Limb (tissue), 2 donors: Measurements from ENCODE around the gene ST7L.
A peak's percentile ranks its signal among the peaks of the same experiment; 100 is the strongest.

Experiments
- DNase-seq, 2 donors: peaks; one replicate each; pipeline ENCODE4 v3.0.0-alpha.2; 2016; ENCODE audit errors: extremely low spot score in 2 of 2

The ST7L gene

GRCh38 chr1:112619518-112620376 is 806 bp upstream of the ST7L start, which contains the start of gene CAPZA1:
Gene CAPZA1 (plus strand): TSS chr1:112619832. CDS start chr1:112619845, 13 bp downstream.
- peak; percentile 93 to 94 for DNase-seq

DNA sequence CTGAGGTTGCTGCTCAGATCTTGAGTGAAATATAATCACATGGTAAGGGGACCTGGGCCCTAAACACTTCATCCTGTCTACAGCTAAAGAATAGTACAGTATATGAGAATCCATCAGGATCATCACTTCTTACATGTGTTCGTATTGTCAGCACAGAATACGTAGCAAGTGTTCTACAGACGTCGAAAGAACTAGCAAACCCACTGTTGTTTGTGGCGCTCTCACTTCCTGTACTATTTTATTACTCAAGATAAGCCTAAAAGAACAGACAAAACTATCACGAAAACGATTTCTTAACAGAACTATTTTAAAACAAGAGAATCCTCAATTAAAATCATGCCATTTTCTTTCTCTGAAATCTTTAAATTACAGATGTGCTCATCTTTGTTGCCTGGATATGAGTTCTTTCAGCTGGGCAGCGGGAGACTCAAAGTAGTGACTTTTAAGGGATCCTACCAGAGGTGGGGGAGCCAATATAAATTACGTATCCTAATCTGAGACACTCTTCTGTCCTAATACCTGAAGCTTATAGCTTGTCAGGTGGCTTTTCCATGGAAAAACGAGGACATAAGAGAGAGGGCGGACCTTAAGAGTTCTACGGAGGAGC is 724 bp downstream of the ST7L start:
- peak in 1 of 2 donors; percentile 3 for DNase-seq

DNA sequence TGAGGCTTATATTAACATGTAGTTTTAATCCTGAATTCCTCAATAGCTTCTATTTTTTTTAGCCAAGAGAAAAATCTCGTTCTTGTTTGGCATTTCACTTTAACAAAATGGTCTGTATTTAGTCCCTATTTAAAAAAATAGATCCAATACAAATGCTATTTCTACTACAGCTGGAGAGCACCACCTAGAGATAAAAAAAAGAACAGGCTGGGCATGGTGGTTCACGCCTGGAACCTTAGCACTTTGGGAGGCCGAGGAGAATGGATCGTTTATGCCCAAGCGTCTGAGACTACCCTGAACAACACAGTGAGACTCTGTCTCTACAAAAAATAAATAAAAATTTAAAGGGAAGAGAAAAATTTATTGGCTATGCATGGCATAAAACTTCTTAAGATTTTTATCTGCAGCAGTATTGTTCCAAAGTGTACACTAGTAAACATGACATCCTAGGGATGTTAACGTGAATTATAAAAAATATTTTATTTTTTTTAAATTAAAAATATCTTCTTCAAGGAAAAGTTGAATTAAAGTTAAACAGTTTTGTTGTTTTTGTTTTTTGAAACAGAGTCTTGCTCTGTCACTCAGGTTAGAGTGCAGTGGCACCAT is 4.4 kb downstream of the ST7L start:
- peak in 1 of 2 donors; percentile 8 for DNase-seq

DNA sequence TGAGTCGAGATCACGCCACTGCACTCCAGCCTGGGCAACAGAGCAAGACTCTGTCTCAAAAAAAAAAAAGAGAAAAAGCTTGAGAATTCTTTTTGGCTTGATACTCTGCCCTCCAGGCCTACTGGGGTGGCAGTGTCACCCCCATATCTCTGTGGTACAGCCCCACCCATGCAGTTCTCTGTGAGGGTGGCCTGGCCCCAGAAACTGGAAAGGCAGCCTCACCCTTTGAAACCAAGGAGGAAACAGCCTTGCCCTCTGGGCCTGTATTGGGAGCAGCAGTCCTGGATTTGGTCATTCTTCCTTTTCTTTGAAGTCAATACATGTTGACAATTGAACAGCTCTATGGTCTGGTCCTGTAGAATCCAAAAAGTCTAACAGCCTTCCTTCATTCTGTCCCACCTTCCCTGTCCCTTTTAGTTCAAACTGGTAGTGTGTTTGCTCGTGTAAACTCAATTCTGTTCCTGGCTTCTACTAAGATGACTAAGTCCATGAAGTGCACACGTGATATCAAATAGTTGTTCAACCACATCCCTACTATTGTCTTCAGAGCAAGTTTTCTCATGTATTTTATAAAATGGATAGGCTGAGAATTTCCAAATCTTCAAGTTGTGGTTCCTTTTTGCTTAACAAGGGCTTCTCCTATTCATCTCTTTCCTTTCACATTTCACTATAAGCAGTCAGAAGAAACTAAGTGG is 13.2 kb downstream of the ST7L start:
- no peak for DNase-seq

GRCh38 chr1:112603541-112603940 is 15.4 kb downstream of the ST7L start:
- no peak for DNase-seq

DNA sequence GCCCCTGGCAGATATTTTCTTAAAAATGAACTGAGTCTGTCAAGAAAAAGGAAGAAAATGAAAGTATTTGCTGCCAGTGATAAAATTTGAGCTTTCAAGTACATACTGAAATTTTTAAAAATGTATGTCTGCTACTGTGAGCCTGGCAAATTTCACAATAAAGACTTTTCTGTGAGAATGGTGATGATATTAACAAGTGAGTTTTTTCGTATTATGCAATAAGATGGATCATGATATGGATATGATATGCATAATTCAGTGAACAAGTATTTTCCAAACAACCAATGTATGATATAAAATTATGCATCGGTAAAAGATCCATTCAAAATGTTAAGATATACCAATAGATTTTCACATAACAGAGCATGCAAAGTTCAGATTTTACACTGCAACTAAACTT is 15.9 kb downstream of the ST7L start:
- no peak for DNase-seq

GRCh38 chr1:112599477-112599876 is 19.5 kb downstream of the ST7L start:
- no peak for DNase-seq

GRCh38 chr1:112594208-112594876 is 24.6 kb downstream of the ST7L start:
- DNase-seq: no peak

- no peak for DNase-seq
These were observed 29.2 kb downstream of the ST7L start for GRCh38 chr1:112589766-112590165.

GRCh38 chr1:112583366-112583765 is 35.6 kb downstream of the ST7L start:
- no peak for DNase-seq

GRCh38 chr1:112581586-112582192 is 37.3 kb downstream of the ST7L start:
- DNase-seq: no peak

DNA sequence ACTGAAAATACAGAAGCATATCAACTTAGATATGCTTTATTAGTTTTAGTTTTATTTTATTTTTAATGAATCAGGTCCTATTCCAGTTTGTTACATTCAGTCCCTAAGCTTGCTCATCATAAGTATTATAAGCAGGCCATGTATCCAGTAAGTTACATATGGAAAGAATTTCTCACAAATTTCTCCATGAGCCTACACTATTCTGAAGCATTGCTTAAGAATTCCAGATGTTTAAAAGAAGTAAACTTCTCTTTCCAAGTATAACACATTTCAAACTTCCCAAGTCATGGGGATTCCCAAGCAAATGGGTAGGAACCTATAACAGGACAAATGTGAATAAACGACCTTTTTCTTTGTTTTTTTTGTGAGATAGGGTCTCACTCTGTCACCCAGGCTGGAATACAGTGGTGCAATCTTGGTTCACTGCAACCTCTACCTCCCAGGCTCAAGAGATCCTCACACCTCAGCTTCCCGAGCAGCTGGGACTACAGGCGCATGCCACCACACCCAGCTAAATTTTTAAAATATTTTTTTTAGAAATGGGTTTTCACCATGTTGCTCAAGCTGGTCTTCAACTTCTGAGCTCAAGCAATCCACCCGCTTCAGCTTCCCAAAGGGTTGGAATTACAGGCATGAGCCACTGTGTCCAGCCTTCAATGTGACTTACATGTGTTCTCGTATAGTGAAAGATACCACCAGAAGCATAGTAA is 39.0 kb downstream of the ST7L start:
- DNase-seq: peak in 1 of 2 donors; percentile 25

- no peak for DNase-seq
These were observed 42.7 kb downstream of the ST7L start for GRCh38 chr1:112576240-112576639.

GRCh38 chr1:112575154-112575804 is 43.7 kb downstream of the ST7L start:
- no peak for DNase-seq

GRCh38 chr1:112565800-112566199 is 53.1 kb downstream of the ST7L start:
- DNase-seq: no peak

GRCh38 chr1:112564081-112564480 is 54.9 kb downstream of the ST7L start:
- no peak for DNase-seq

- DNase-seq: no peak
These were observed 55.6 kb downstream of the ST7L start for GRCh38 chr1:112563341-112563740.

DNA sequence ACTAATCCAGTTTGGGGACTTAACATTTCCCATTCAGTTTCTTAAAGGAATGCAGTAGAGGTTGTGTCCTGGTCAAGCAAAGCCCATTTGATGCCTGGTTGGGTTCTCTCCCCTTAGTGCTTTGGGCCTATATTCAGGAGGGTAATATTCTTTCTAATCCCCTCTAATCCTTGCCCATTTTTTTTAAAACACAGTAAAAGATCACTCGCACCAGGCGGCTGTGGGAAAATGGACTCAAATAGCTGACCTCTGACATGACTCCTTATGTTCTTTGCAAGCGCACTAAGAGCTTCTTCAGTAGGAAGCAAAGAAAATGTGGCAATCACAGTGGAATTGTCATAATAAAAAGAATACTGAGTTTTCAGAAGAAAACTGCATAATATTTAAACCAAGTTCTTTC is 60.3 kb downstream of the ST7L start:
- DNase-seq: no peak

- no peak for DNase-seq
These were observed 61.6 kb downstream of the ST7L start for GRCh38 chr1:112557385-112557784.

- no peak for DNase-seq
These were observed 64.5 kb downstream of the ST7L start for GRCh38 chr1:112554411-112554810.
